GM10847 (cell line): ENCODE measurements around the gene CAMK2D.

ENCODE experiments used
- POLR2A ChIP-seq: IDR thresholded peaks from 2 replicates; pipeline ENCODE4 v1.6.1; 2011; ENCODE audit not compliant: insufficient read length; ENCODE audit errors: extremely low read depth

Gene CAMK2D

DNA sequence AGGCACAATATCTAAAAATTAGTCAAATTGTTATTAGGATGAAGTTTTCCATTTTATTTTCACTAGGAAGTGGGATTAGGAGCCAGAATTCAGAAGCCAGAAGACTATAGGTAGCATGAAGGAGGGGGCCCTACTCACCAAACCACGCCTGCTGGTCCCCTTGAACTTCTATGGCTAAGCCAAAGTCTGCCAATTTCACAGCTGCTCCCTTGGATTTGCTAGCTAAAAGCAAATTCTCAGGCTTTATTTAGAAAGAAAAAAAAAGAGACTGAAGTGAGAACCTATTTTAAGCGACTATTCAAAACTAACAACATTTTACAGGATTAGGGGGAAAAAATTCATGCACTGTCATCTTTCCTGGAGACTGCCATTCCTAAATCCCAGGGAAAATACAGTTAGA lies 224.3 kb downstream of the CAMK2D start:
- no peak for TF ChIP-seq POLR2A

DNA sequence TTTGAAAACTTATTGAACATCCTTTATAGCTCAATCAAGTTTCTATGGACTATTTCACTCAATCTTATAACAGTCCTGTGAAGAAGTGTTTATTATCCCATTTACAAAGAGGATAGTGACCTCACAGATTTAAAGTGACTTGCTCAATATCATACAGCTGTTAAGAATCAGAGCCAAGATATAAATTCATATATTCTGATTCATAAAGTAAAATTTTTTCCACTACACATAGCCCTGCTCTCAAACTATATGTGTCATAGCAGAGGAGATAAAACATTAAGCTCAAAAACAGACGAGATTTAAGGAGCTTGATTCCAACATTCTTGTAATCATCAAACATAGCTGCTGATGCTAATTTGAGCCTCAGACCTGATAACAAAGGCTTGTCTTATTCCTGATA lies 226.8 kb downstream of the CAMK2D start:
- no peak for TF ChIP-seq POLR2A

DNA sequence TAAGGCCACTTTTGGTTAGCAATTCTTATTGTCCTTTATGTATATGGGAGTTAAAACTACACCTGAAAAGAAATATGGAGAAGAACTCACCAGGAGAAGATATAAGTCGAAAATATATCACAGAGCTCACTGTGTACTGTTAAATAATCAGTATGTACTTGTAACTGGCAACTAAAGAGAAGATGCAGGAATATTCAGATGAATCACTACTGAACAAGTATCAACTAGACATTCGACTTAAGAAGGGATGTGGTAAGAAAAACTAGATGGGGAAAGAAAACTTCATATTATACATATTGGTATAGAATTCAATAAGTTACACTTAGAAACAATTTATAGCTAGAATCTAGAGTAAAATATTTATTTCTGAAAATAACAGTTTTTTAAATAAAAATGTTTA lies 230.0 kb downstream of the CAMK2D start:
- no peak for TF ChIP-seq POLR2A

DNA sequence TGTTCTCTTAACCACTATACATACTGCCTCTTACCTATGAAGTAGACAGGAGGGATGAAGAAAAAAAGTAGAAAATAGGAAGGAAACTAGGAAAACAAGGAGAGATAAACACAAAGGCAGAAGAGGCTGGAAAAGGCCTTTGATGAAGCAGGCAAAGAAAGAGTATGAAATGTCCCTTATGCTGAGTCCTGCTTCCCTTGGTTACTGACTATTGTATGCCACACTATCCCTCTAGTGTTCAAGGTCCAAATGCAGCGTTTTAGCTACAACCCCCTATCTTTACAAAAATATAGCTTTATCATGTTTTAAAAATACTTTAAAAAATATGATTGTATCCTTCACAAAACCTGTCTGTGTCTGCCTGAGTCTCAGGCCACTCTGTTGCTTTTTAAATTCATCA lies 233.1 kb downstream of the CAMK2D start:
- TF ChIP-seq POLR2A = no peak

DNA sequence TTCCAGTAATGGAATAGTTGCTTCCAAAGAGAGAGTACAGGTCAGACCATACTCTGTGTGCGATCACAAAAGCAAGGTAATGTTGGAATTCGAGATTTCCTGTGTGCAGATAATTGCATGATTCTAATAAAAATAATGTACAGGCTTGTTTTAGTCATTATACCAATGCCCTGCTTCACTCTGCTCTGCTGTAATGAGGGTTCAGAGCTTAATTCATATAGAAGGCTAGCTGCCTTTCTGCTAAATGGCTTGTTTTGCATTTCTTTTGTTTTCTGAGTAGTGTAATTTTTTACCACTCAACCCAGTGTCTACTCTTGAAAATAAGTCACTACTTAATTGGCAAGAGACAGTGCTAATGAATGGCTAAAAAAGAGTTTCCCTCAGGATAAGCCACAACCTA lies 236.0 kb downstream of the CAMK2D start:
- no peak for TF ChIP-seq POLR2A

DNA sequence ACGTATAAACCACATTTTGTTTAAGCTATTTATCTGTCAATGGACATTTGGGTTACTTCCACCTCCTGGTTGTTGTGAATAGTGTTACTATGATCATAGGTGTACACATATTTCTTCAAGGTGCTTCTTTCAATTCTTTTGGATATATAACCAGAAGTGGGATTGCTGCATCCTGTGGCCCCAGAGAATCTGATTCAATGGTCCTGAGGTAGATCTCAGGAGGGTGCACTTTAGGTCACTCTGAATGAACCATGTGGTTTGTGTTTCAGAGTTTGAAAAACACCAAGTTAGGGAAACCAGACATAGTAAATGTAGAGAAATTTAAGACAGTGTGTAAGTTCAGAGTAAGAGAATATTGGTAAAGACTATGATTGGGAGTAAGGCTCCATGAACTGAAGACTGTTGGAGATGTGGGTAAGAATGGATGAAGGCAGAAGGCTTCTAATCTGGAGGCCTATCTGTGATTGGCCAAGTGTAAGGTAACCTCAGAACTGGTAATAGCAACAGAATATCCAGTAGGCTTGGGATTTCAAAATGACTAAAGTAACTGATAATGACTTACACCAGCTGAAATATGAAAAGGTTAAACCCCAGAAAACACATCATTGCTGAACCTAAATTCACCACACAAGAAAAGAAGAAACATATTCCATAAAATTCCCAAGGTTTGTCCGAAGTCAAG lies 236.9 kb downstream of the CAMK2D start:
- TF ChIP-seq POLR2A = no peak

DNA sequence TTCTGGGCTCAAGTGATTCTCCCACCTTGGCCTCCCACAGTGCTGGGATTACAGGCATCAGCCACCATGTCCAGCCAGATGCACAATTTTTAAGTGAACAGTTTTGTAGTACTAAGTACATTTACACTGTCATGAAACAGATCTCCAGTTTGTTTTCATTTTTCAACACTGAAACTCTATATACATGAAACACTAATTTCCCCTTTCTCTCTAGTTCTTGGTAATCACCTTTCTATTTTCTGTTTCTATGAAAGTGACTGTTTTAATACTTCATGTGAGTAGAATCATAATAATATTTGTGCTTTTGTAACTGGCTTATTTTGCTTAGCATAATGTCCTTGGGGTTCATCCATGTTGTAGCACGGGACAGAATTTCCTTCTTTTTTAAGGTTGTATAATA lies 237.4 kb downstream of the CAMK2D start:
- TF ChIP-seq POLR2A = no peak

DNA sequence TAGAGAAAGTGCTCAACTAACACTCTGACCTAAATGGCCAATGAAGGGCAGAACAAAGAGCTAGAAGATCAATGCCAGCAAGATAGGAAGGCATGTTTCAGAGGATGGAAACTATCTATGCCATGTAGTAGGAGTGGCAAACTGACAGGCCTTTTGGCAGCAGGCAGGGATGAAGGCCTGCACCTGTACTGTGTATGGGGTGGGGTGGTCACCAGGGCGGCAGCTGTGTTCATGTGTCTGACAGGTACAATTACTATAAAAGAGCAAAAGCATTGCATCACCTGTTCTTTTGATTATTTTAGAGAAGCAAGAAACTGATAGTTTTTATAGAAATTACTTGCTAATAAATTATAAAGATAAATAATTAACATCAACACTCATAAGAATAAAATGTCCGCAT lies 239.1 kb downstream of the CAMK2D start:
- no peak for TF ChIP-seq POLR2A

DNA sequence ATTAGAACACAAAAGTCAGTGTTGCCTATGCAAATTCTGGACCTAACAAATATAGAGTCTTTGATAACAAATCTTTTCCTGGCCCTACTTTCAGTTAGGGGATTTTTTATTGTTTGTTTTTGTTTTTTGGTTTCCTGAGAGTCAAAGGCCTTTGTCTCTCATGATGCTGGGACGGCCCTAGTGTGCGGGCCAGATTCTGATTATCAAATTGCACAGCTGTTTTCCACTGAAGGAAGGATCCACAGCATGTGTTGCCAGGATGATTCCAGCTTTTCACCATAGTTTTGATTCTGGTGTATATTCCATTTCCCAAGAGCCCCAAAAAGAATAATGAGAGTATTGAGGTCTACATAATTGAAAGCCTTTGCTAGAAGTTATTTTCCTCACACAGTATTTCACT lies 248.2 kb downstream of the CAMK2D start:
- TF ChIP-seq POLR2A = no peak

DNA sequence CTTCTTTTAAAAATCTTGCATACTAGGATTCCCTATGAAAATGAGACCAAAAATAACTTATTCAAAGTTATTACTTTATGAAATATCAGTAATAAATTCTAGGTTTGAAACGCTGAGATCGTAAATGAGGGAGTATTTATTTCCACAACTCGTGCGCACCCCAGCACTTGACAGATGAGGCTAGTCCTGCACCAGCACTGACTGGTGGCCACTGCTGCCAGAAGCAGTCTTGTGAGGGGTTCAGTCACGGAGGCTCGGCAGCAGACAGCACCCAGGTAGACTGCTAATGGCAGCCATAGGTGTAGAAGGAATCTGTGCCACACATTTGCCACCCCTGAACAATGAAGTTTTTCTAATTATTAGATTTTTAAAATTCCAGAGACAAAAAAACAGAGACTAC lies 248.7 kb downstream of the CAMK2D start:
- no peak for TF ChIP-seq POLR2A

DNA sequence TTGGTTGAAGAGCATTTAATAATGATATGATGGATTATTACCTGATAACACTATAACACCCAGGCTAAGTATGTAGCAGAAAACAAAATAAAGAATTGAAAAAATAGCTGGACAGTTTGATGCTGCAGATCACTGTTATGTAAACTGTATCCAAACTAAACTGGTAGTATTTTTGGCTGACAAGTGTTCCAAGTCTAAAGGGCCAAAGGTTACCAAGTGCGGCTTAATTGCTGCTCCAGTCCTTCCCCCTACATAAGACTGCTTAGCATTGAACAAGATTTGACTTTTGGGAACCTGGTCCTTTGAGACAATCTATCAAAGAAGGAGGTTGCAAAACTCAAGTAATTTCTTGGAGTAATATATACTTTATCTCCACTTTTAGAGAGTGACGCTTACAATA lies 249.6 kb downstream of the CAMK2D start:
- no peak for TF ChIP-seq POLR2A

DNA sequence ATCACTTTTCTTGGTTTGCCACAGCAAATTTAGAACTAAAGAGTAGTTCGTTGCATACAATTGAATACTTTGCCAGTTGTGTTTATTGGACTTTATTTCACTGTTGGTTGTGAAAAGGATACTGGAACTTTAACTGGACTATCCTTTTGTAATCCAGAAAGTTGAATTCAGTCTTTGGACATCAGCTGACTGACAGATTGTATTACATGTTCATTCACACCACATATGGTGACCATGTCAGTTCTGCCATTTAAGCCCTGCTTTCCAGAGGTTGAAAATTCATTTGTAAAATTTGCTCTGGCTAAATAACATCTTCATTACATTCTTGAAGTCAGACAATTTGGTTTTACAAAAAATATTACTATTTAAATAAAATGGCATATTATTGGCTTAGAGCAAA lies 251.7 kb downstream of the CAMK2D start:
- no peak for TF ChIP-seq POLR2A

DNA sequence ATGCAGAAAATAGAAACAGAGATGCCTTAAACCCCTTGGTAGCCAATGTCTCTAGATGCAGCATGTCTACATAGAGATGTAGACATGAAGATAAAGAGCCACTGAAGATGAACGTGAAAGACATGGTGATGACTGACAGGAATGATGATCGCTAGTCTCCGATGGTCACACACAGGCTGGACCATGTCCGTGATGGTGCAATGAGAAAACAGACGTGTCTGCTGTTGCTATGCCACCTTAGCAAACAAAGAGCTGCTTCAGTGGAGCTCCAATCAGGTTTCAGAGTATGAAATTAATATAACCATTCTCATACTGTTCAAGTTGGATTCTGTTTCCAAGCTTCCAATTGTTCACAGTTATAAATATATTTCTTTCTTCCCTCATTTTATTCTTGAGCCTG lies 256.5 kb downstream of the CAMK2D start:
- no peak for TF ChIP-seq POLR2A

DNA sequence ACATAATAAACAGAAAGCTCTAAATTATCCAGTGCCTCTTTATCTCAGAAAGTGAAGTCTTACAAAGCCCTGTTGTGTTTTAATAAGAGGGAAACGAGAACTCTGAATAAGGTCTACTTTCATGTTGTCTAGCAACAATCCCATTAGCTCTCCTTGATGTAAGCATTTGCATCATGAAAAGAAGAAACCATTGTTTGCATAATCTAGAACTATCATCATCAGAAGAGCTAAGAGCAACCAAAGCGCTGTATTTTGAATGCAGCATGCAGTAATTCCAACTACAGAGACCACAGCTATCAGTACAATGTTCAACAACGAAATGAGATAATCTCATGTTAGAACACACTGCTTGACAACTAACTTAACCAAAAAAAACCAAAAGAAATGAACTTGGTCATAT lies 257.1 kb downstream of the CAMK2D start:
- TF ChIP-seq POLR2A = no peak

DNA sequence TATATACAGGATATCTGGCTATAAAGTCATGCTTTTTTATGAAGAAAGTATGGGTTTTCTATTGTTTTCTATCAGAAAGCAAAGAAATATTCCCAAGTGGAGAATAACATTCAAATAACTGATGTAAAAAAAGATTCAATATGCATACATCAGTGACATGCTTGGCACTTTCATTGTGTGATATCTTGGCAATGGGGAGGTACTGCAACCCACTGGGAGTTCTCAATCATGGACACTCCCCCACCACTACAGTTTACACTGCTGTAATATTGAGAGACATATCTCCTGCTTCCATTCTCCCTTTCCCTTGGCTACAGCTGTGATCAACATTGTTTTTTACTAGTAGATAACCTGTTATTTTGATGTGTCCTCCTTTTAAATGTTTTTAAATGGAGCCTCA lies 257.8 kb downstream of the CAMK2D start:
- no peak for TF ChIP-seq POLR2A

DNA sequence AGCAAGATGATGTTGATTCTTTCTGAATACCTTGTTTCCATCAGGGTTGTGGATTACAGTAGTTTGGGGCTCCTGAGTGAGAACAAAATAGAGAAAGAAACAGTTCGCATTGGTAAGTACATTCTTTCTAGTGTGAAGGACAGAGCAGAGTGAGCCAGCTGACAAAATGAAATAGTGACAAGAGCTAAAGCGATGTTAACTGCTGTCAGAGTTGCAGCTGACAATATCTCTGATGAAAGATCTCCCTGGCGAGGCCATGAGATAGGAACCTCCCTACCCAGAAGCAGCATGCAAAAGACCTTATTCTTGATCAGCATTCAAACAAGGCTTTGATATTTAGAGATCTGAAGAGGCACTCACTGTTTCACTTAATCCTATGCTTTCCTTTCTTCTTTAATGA lies 258.6 kb downstream of the CAMK2D start:
- TF ChIP-seq POLR2A = no peak

DNA sequence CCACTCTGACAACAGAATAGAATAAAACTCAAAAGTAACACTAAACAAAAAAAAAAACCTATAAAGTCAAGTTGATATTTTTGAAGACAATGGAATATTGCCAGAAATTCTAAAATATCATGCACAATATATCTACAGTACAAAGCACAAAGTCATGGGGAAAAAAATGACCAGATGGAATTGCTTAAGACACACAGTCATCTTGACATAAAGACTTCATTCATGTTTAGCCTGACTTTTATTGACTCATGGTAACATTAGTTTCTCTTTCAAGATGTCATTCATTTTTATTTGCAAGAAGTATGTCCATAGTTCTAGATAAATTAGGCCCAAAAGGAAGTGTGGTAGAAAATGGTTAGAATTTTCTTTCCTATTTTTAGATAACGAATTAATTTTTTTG lies 259.1 kb downstream of the CAMK2D start:
- TF ChIP-seq POLR2A = no peak

DNA sequence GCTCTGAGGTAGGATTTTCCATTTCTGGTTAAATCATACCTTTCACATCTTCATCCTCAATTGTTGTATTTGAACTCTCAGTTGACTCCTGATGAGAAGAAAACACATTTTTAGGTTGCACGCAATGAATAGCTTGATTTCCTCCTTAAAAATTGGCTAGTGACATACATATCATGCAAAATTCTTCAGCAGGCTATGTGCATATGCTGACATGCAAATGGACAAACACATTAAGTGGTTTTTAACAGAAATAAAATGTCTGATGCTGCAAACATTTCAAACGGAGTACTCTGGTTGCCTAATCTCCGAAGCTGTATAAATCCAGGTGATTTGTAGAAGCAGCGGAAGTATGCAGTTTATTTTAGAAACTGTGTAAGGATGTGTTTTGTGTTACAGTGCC lies 261.1 kb downstream of the CAMK2D start:
- no peak for TF ChIP-seq POLR2A
